HG03342 (cell line): ENCODE measurements around the gene PTGER3.
"Not testable (repeated sequence)": the region's sequence is repeated elsewhere in the genome, so short reads cannot be mapped to it uniquely, and the experiment has no call there.

Experiments
- ATAC-seq: cut with Tn5 transposase; IDR thresholded peaks from one replicate; pipeline ENCODE4 v1.9.1; 2021; ENCODE audit warnings: mild to moderate bottlenecking, moderate library complexity; ENCODE audit not compliant: unreplicated experiment

The PTGER3 gene

DNA sequence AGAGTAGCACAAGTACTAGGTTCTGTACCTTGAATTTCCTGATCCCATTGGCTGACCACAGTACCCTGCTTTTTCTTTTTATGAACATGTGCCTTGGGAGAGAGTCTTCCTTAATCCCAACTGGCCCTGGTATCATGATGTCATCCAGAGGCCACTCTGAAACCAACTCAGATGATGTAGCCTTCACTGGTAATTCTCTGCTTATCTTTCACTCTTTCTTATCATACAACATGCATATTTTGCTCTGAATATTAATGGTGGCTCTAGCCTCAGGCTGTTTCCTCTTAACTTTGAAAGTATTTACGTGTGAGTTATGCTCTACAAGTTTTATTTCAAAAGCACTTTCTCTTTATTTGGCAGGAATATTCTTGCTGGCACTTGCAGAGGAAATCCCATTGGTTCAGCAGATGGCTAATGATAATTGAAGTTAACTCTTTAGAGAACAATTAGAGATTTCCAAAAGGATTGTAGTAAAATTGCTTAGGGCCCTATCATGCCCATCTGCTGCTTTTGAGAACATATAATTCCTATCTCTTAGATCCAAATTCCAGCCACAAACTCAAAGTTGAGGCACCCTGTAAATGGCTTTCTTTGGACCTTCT, 86.1 kb downstream of the PTGER3 start:
- no peak for ATAC-seq

DNA sequence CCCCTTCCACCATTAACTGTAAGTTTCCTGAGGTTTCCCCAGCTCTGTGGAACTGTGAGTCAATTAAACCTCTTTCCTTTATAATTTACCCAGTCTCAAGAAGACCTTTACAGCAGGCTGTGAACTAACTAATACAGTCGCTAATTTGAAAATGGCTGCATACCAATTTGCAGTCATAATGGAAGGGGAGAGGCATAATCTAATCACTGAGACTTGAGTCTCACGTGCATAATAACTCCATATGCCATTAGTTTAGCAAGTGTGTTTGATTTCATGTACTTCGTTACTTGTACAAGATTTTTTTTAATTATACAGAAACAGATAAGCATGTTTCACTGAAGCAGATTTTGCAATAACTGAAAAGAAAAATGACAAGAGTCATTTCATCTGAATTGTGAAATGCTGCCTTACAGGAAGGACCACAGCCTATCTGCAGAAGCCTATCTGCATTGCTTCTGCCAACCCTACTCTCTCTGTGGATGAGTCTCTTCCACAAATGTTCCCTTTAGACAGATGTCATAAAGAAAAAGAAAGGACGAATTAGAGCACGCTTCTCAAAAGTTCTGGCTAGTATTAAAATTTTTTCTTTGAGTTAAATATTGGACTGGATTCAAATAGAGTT, 99.1 kb downstream of the PTGER3 start:
- no peak for ATAC-seq

DNA sequence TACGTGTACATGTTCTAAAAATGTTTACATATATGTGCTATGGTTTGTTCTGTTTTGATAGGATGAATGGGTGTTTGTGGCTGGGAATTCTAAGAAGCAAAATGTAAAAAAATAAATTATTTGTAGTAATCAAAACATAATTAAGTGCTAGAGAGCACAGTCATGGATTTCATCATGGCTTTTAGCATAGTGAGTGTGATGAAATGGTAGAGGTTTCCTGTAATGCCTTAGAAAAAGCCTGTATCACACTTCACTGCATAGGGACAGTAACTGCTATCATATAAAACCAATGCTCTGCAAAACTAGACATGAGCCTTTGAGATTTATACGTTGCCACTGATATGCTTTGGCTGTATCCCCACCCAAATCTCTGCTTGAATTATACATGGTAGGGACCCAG, 99.8 kb downstream of the PTGER3 start:
- no peak for ATAC-seq

DNA sequence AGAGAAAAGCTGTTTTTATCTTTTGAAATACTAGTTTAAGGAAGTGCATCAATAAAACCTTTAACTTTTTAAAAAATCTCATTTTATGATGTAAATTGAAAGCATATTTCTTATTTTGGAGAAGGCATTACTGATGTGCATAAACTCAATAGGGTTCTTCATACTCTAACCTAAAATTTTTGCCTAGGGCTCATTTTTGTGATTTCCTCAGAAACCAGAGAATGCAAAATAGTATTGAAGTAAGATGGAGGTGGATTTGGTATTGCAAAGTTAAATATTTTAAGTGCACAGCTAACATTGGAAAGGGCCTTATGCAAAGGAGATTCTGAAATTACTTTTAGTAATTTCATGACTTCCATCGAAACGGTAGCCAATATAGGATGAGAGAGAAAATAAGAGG, 101.9 kb downstream of the PTGER3 start:
- ATAC-seq, result no peak

DNA sequence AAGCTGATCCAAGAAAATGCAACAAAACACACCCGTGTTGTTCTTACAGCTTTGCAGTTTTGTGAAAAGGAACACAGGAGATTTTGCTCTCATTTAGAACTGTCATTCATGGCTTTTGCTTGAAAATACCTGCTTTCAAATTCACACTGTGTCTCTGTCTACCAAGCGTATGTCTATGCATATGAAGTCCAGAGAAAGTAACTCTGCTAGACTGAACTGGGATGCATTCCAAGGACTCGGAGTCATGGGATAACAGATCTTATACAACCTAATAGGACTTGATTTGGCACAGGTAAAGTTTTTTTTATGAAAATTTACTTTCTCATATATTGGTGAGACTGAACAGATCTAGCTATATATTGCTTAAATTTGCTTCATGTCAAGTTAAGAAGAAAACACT, 102.4 kb downstream of the PTGER3 start:
- ATAC-seq, result no peak

DNA sequence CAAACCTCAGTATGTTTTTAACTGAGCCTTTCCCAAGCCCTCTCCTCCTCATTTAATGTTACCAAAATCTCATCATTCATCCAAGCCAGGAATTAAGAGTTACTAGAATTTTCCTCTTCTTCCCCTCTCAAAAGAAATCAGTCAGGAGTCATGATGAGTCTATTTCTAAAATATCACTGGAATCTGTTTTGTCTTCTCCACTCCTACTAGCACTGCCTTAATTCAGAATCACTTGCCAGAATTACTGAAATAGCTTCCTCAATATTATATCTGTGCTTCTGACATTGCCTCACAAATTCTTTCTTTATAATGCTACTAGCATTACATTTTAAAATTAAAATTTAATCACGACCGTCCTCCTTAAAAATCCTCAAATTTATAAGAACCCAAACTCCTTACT, 106.1 kb downstream of the PTGER3 start:
- no peak for ATAC-seq

DNA sequence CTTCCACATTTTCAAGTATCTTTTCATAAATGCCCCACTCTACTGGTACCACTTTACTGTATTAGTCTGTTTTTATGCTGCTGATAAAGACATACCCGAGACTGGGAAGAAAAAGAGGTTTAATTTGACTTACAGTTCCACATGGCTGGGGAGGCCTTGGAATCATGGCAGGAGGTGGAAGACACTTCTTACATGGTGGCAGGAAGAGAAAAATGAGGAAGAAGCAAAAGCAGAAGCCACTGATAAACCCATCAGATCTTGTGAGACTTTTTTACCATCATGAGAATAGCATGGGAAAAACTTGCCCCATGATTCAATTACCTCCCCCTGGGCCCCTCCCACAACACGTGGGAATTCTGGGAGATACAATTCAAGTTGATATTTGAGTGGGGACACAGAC, 107.2 kb downstream of the PTGER3 start:
- ATAC-seq, result not testable (repeated sequence)

DNA sequence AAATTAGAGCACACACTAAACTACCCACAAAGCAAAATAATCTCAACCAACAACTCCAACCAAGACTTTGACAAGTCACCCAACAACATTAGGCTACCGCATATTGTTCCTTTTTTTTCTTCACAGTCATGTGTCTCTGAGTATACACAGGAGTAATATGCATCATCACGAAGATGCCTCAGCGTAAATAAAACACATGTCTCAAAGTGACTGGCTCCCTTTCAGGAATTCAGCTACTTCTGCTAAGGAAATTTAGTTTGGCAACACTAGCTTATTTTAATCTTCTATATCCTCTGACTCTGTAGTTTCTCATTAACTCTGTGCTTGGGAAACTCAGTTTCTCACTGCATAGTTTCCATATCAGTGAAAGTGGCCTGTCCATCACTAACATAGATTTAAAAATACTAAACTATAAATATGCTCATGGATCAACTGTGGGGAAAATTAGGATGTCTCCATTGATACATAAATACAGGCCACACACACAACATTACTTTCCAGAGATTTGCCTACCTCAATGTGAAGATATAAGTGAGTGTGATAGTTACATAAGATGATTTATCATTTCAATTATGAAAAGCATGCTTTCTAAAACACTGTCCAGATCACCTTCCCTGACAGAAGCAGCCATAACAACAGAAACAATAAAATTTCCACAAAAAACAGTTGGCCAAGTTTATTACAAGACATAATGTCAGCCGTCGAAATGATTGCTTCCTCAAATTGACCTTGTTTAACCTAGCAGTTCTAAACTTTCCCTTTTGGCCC, 113.2 kb downstream of the PTGER3 start:
- no peak for ATAC-seq

DNA sequence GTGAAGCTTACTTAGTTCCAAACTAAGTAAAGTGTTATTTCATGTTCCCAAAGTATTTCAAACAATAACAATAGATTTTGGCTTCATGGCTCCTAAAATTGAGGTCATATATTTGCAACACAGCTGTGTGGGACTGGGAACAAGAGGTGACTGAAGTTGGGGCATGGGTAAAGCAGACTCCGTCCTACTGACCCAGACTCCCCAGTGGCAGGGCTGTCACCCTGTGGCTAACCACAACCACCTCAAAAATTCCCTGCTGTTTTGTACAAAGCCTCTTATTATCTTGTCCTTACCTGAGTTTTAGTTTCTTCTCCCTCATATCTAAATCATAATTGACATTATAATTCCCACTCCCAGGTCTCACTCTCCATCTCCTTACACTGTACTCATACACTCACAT, 117.6 kb downstream of the PTGER3 start:
- ATAC-seq, result no peak

DNA sequence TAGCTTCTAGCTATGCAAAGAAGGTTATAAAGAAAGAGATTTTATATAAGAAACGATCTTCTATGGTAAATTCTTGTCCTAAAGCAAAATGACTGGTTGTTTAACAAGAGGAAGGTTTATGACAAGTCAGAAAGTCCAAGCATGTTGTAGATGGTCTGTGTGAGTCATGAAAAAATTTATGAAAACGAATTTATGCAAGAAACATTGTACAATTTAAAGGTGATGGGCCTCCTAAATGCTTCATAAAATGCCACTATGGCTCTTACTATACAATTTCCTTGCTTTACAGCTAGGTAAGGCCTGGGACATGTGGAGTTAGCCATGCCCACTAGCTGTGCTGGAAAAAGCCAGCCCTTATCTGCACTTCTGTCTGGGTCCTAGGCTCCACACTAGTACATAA, 125.4 kb downstream of the PTGER3 start:
- ATAC-seq, result no peak
